Brain microvascular endothelial cell (primary cell): ENCODE results near the gene TAAR5.

ENCODE experiments used
- DNase-seq: peaks from one replicate; pipeline ENCODE4 v3.0.0-alpha.2; 2020
- H3K27ac ChIP-seq: fragments of 250-450 bp; sonication (Bioruptor Pico); 2 replicates; pipeline ENCODE4 v1.5.1; 2020; ENCODE audit warnings: mild to moderate bottlenecking, moderate library complexity
- H3K27me3 ChIP-seq: fragments of 250-450 bp; sonication (Bioruptor Pico); replicated peaks from 2 replicates; pipeline ENCODE4 v1.5.1; 2020; ENCODE audit warnings: mild to moderate bottlenecking
- H3K36me3 ChIP-seq: fragments of 250-450 bp; sonication (Bioruptor Pico); replicated peaks from 2 replicates; pipeline ENCODE4 v1.5.1; 2020; ENCODE audit warnings: mild to moderate bottlenecking
- H3K4me3 ChIP-seq: 2 replicates; pipeline ENCODE4 v1.5.1; 2011; ENCODE audit warnings: low read depth, mild to moderate bottlenecking, control low read depth, low read length, moderate library complexity
- CTCF ChIP-seq: IDR thresholded peaks from 2 replicates; pipeline ENCODE4 v1.5.1; 2011; ENCODE audit warnings: low read depth, mild to moderate bottlenecking, moderate library complexity, low read length, control low read depth, inconsistent platforms; ENCODE audit errors: missing control alignments
- in situ Hi-C: cut with HindIII; loops from 2 replicates; pipeline ENCODE4 v1.10.0; 2017; ENCODE audit warnings: low sequenced_read_pairs, low pct_ligation_motif_present

TAAR5 gene

GRCh38 chr6:132623106-132623845 lies 33.7 kb upstream of the TAAR5 start:
- no peak for TF ChIP-seq CTCF
- Histone ChIP-seq H3K36me3 (no peaks in the 10 kb centered on the region), H3K4me3 (no peak overlapping the region), H3K27ac (no peak overlapping the region), H3K27me3 (no peaks in the 10 kb centered on the region)
- no peak for DNase-seq
- in situ Hi-C loops, result no loop called here

GRCh38 chr6:132616677-132617076 lies 27.1 kb upstream of the TAAR5 start:
- in situ Hi-C loops, result no loop called here
- no peak for TF ChIP-seq CTCF
- Histone ChIP-seq H3K27me3 (no peaks in the 10 kb centered on the region), H3K36me3 (no peaks in the 10 kb centered on the region), H3K4me3 (no peak overlapping the region), H3K27ac (no peak overlapping the region)
- DNase-seq, result no peak

- Histone ChIP-seq H3K4me3 (no peak overlapping the region), H3K36me3 (no peaks in the 10 kb centered on the region), H3K27me3 (no peaks in the 10 kb centered on the region), H3K27ac (no peak overlapping the region)
- no peak for DNase-seq
- in situ Hi-C loops, result no loop called here
- no peak for TF ChIP-seq CTCF
These were observed 25.0 kb upstream of the TAAR5 start for GRCh38 chr6:132614554-132614953.

GRCh38 chr6:132612449-132613108 lies 23.0 kb upstream of the TAAR5 start:
- DNase-seq, result no peak
- TF ChIP-seq CTCF, result no peak
- no peak overlapping the region for H3K4me3 ChIP-seq
- in situ Hi-C loops, result no loop called here
- H3K36me3 ChIP-seq, result no peaks in the 10 kb centered on the region
- H3K27ac ChIP-seq, result no peak overlapping the region
- no peaks in the 10 kb centered on the region for H3K27me3 ChIP-seq

- Histone ChIP-seq H3K27me3 (no peaks in the 10 kb centered on the region), H3K4me3 (no peak overlapping the region), H3K36me3 (no peaks in the 10 kb centered on the region), H3K27ac (no peak overlapping the region)
- DNase-seq, result no peak
- no peak for TF ChIP-seq CTCF
- in situ Hi-C loops, result no loop called here
These were observed 22.1 kb upstream of the TAAR5 start for GRCh38 chr6:132611616-132612015.
